HG02852 (cell line): Measurements from ENCODE around the gene TANC1.

ENCODE experiments used
- ATAC-seq: cut with Tn5 transposase; IDR thresholded peaks from one replicate; pipeline ENCODE4 v1.9.1; 2021; ENCODE audit warnings: mild to moderate bottlenecking, moderate library complexity; ENCODE audit not compliant: unreplicated experiment

Gene TANC1

DNA sequence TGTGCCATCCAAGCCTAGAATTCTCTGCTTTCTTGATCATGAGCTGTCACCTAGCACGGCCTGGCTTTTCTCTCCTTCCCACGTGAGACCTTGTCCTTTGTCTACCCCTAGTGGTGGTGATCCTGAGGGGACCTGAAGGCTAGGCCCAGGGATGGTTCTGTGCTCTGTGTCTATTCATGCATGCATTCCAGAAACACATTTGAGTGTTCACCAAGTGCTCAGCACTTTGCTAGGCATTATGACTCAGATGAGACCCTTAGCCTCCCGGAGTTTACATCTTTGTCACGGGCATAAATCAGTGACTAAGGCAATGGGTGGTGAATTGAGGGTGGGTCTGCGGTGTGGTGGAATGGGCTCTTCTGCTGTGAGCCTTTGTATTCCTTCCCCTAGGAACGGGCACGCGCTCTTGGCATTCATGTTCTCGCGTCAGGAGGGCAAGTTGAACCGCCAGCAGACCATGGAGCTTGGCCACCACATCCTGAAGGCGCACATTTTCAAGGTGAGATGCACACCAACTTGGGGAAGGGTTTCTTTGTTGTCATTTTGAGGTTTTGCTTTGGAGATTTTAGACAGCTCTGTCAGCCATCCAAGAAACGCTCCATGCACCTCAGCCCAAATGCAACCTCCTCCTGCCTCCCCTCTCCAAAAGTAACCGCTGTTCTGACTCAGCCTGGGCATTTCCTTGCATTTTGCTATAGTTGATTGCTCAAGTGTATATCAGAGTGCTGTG lies 217.1 kb downstream of the TANC1 start:
- peak; percentile 65 for ATAC-seq

DNA sequence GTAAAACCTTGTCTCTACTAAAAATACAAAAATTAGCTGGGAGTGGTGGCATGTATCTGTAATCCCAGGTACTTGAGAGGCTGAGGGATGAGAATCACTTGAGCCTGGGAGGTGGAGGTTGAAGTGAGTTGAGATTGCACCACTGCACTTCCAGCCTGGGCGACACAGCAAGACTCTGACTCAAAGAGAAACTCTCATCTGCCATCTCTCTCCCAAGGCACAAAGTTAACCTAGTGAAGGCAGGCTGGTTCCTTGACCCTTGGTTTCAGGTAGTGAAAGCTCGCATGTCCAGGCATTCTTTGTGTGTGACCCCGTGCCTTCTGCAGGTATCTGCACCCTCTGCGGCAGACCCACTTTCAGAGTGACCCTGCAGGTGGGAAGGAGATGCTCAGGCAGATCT lies 218.0 kb downstream of the TANC1 start:
- peak; percentile 34 for ATAC-seq

DNA sequence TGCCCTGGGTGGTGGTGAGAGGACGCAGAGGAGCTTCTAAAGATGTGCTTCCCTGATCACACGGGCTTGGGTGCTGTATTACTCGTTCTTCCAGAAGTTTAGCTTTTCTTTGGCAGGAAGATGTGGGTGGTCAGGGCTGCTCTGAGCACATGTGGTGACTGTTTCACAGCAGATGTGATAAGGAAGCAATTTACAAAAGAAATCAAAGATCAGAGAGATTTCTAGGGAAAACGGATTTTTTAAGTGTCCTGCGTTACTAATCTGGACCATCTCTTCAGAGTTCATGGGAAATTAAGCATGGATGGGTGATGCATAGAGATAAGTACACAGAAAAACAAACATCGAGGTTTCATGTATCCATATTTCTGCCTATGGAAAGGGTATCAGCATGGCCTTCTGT lies 218.7 kb downstream of the TANC1 start:
- ATAC-seq = no peak

DNA sequence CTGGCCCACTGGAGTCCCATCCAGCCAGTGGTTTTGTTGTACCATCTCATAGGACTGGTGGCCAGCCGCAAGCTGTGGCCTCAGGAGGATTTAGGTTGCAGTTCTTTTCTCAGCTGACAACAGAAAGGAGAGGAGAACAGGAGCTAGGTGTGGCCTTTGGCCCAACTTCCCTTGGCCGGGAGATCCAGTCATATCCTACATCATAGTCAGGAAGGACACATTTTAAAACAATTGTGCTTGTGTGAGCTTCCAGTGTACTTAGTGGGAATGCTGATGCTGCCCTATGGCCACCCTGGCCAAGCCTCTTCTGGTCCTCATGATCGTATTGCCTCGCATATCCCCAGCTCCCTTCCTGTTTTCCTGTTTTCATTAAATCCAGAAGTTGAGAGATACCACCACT lies 220.0 kb downstream of the TANC1 start:
- no peak for ATAC-seq

DNA sequence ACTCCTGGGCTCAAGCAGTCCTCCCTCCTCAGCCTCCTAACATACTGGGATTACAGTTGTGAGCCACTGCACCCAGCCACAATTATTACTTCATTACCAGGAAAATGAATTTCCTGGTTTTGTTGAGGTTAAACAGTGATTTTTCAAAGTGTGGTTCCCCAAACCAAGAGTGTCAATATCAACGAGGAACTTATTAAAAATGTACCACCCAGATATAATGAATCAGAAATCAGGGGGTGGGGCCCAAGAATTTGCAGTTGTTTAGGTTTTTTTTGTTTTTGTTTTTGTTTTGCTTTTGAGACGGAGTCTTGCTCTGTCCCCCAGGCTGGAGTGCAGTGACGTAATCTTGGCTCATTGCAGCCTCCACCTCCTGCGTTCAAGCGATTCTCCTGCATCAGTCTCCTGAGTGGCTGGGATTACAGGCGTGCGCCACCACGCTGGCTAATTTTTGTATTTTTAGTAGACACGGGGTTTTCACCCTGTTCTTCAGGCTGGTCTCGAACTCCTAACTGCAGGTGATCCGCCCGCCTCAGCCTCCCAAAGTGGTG lies 224.0 kb downstream of the TANC1 start:
- no peak for ATAC-seq

DNA sequence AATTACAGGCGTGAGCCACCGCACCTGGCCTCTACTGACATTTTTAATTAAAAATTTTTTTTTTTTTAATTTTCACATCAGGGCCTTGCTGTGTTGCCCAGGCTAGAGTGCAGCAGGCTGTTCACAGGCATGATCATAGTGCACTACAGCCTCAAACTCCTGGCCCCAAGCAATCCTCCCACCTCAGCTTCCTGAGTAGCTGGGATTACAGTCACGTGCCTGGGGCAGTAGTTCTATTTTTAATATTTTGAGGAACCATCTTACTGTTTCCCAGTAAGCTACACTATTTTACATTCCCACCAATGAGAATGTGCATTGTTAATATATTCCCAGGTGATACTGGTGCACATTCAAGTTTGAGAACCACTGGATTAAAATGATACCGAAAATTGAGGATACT lies 225.4 kb downstream of the TANC1 start:
- no peak for ATAC-seq

DNA sequence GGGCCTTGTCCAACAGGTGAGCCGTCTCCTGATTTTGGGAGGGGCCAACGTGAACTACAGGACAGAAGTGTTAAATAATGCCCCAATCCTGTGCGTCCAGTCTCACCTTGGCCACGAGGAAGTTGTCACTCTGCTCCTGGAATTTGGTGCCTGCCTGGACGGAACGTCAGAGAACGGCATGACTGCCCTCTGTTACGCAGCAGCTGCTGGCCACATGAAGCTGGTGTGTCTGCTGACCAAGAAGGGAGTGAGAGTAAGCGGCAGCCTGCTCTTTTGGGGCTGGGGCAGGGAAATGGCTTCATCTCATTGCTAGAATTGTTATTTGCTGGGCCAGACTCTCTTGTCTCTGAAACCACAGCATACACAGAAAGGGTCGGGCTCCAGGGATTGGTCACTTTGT lies 225.8 kb downstream of the TANC1 start:
- no peak for ATAC-seq

DNA sequence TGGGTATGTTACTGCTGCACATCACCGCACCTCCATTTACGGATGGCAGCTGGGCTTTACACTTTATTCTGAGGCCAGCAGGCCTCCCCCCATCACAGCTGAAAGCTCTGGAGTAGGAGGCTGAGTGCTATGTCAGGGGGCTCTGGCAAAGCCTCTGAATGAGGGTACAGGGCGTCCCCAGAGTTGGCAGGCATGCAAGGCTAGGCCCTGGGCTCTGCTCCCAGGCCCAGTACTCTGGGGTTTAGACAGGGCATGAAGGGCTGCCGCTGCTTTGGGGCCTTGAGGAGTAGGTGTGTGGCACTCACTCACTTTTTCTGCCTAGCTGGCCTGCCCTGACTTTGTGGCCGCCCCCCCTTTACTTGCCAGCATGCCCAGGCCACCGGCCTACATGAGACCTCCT lies 227.3 kb downstream of the TANC1 start:
- no peak for ATAC-seq

DNA sequence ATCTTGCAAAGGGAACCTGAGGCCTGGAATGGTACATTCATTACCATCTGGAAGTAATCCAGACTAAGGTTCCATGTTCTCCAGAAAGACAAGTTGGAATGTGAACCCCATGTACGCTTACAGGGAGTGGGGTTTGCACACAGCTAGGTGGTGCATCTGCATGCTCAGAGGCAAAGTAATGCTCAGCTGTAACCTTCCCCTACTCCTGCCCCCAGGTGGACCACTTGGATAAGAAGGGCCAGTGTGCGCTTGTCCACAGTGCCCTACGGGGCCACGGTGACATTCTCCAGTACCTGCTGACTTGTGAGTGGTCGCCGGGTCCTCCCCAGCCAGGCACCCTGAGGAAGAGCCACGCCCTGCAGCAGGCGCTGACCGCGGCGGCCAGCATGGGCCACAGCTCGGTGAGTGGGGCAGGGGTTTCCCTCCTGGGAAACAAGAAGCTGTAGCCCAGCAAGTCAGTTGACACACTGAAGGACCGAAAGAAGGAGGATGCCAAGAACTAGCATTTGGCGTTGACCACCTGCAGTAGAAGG lies 228.0 kb downstream of the TANC1 start:
- ATAC-seq = no peak

DNA sequence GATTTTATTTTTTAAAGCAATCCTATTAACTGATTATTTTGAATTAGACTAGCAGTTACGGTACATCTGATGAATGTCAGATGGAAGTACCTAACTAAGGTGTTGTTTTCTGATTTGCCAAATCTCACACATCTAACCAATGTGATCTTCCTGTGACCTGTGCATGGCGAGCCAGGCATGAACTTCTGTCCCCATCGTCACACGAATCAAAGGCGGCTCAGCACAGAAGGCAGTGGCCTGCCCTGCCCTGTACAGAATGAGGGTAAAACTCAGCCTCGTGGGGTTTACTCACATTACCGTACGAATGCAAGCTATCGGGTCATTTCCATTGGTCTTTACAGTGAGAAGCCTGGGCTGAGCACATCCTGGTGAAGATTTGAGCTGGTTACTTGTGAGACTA lies 230.8 kb downstream of the TANC1 start:
- no peak for ATAC-seq

DNA sequence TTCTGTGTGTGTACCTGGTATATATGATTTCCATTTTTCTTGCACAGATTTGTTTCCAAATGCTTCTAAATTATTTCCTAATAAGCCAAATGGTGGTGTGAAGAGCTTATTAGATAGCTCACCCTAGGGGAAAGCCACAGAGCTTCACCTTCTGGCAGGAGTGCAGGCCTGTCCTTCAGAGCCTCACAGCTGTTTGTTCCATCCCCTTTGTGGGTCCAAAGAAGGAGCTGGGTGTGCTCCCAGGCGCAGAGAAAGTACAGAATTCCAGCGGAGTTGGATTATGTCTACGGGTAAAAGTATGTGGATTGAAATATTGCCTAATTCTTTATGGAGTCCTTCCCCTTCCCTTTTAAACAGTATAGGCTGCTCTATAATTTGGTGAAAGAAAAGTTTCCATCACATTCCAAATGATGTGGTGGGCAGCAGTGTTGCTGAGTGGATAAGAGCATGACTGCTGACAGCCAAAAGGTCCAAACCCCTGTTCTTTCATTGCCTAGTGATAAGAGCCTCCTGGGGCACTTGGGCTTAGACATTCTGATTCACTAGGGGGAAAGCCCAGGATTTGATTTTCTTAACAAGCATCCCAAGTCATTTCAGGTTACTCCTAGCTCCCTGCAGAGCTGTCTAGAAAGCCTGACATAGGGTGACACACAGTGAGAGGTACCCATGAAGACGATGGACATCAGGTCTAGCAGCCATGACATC lies 231.5 kb downstream of the TANC1 start:
- no peak for ATAC-seq

DNA sequence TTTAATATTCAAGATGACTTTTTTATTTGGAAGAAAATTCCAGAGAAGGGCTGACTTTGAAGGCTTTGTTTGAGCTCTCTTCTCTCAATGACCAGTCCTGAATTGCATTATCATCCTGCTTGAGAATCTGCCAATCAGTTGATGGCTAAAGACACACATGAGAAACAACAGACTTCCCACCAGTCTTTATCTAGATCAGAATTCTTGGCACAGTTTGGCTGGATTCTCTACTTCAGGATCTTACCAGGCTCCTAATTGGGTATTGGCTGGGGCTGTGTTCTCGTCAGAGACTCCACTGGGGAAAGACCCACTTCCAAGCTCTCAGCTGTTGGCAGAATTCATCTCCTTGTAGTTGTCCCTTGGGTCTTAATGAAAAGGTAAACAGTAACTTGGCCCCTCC lies 232.1 kb downstream of the TANC1 start:
- ATAC-seq = no peak

DNA sequence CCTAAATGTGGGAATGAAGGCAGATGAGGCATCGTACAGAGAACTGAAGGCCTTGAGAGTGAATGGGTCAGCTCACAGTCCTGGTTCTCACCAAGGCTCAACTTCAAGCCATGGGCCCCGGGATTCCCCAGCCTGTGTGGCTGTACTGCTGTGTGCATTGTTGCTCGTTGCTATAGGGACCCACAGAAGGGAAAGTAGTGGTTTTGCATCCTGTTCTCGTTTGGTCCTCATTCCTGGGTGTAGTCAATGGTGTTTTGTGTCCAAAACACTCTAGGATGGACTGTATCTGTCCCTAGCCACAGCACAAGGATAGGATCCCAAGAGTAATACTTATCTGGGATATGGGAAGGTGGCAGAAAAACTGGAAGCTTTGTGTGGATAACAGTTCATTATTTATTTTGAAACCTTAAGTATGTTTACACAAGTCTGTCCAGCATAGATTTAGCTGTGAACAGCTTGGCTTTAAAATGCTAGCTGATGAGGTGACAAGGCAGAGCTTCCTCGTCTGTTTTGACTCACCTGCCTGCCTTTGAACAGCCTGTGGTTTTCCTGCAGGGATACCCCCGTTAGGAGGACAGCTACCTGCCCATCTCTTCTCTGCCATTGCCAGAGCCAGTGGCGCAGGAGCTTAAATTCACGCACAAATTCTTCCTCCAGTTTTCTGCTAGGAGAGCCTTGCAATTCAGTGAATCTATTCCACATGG lies 233.1 kb downstream of the TANC1 start:
- peak; percentile 99 for ATAC-seq

DNA sequence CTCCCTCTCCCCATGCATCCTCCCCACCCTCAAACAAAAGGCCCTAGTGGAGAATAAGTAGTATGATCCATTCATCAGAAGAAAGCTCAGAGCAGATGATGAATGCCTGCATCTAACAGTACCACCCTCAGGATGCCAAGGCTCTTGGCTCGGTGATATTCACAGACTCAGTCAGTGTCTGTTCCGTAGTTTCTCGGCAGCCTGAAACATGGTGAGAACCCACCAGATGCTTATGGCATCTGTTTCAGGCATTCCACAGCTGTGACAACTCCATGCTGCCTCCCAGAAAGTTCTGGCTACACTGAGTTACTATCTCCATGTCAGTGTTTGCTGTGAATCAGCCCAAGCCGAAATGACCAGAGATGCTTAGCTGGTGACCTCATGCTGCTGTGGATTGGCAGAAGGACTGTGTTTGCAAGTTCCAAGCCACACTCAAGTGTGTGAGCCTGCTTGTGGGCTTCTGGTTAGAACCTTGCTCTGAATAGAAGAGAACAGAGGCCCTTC lies 234.2 kb downstream of the TANC1 start:
- ATAC-seq = no peak

DNA sequence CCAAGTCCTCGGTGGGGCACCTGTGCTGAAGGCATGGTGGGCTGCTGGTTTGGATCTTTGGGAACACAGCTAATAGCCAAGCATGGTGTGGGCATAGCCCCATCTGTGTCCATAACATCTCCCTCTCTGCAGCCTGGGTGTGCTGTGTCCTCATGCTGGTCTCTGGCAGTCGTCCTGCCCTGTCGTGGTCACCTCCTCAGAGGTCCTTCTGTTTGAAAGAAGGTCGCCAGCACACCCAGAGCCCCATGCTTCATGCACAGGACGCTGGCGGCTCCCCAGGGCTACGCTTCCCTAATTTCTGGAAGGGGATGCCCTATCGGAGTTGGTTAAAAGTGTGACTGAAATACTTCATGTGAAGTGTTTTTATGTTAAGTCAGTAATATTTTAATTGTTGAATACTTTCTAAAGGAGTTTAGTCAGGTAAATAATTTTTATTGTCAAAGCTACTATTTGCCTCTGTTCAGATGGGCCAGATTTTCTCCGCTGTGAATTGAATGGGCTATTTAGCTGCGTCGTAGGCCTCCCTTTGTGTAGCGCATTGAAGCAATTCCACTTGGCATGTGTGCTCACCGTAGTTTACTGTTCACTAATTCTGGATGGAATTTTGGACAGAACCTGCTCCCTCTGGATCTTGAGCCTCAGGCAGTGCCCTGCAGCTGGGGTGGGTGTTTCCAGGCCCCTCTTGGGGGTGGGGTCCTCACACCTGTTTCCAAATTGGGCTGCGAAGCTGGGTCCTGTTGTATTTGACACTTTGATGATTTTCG lies 236.1 kb downstream of the TANC1 start:
- no peak for ATAC-seq

DNA sequence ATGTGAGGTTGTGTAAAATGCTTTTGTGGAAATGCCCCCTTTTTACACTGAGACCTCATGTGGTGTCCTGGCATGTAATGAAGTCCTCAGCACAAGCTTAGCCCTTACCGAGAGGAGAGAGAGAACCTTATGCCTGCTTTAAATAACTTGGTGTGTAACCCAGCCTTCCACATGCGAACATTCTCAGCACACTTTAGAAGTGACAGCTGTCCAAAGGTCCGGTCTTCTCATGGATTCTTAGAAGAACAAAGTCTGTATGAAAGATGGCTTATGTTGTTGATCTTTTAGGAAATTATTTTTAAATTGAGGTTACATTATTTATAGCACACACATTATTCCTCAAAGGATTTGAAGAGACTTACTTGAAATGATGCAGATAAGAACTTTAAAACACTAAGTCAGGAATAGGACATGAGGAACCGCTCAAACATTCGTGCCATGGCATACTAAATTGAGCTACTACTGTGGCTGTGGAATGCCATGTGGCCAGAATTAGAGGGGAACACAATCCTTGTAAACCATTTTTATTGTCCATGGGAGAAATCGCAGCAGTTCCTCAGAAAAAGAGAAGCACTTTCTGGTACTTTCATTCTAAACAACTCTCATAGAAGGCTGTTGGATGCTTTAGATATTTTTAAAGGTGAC lies 238.4 kb downstream of the TANC1 start:
- ATAC-seq = no peak

DNA sequence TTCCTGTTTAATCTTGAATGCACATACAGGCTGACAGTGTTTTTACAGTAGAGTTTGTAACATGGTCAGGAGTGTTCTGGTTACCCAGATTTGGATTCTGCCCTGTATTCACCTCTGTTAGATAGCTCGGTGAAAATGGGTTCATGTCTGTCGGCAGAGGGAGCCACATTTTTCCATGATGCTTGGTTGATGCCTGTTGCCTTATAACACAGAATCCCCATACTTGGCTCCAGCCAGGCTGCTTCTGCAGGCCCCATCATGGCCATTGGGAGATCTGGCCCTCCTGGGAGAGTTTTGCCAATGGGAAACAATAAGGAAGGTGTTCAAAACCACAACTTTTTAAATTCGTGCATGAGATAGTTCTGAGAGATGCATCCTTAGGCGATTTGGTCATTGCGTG lies 240.0 kb downstream of the TANC1 start:
- no peak for ATAC-seq

DNA sequence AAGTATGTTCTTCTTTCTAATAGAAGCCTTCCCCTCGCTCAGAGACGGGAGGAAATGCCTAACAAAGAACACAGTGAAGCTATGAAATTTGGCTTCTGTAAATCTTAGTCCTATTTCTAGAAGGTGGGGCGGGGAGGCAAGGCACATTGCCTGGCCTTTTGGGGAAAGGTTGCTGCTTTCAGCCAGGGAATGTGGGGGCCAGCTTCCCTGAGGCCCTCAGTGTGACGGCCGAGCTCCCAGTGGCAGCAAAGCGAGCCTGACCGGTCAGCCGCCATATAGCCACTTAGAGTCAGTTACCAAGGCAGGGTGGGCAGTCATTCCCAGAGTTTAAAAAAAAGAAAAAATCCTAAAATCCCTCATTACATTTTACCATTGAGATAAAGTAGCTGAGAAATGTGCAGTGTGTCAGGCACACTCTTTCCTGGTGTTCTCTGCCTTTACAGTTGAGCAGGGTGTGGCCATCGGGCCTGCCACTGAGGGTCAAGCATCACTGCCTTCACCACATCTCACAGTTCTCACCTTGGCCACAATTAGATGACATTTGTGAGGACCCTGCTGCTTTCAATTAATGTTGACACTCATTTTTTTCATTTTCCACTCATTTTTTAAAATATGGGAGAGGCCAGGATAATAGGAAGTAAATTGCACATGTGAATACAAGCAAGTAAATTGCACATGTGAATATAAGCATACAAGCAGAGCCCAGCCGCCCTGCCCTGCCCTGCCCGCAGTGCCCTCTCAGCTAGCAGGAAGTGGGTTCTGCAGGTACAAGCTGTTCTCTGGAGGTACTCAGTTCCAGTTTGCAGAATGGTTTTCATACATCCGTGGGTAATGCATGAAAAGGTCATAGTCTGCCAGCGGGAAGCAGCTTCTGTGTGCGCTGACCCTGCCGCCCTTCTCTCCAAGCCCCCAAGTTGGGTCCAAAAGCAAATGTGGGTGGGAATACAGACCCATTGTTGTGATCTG lies 241.2 kb downstream of the TANC1 start:
- no peak for ATAC-seq
